Stimulated activated CD4-positive, alpha-beta T cell treated with anti-CD3 and anti-CD28 coated beads, Interleukin-12 subunit alpha, Interleukin-12 subunit beta, amount 100 ng/mL, for 24 hours (primary cell): Measurements from ENCODE around the gene SNTG2.

ENCODE experiments used
- DNase-seq, 2 experiments: peaks; one replicate each; pipeline ENCODE4 v3.0.0-alpha.2; 2020; ENCODE audit warnings: low read depth in 2 of 2

The SNTG2 gene

DNA sequence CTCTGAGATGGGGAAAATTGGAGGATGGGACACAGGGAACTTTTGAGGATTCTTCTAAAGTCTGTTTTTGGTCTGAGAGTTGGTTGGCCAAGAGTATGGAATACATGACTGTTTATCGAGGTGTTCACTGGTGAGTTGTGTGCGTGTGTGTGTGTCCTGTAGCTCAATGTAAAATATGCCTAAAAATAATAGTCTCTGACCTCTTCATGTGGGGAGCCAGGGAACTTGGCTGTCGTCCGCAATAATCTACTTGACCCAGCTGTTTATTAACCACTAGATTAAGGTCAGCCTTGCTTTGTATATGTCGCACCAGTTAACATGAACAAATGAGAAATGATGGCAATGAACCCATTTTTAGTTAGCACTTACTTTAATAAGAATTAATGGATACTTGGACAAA lies 285.2 kb downstream of the SNTG2 start:
- DNase-seq: no peak

DNA sequence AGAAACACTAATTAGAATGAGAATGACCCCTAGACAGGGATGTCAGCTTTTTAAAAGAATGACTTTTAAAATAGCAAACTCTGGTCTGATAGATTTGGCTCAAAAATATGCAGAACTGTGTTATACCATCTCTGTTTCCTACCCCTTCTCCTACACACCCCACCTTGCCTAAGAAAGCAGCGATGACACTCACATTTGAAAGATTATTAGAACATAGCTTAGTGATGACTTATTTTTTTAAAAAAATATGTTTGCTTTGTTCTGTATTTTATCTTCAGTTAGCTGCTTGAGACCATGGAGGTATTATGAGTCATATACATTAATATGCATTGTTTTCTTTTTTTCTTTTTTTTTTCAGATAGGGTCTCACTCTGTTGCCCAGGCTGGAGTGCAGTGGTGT lies 286.0 kb downstream of the SNTG2 start:
- no peak for DNase-seq

DNA sequence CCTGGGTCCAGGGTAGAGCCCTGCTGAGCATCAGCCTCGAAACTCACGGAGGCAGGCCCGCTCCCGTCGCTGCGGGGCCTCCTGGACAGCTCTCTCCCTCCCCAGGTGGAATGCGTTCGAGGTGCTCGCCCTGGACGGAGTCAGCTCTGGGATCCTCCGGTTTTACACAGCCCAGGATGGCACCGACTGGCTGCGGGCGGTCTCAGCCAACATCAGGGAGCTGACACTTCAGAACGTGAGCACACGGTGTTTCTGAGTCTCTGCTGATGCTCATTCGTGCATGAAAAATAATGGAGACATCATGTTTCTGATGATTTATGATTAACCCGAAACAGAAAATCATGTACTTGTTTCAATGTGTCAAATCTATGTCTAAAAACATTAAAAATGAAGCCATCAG lies 287.1 kb downstream of the SNTG2 start:
- DNase-seq: no peak

GRCh38 chr2:1238598-1239138 lies 288.0 kb downstream of the SNTG2 start:
- DNase-seq: no peak

DNA sequence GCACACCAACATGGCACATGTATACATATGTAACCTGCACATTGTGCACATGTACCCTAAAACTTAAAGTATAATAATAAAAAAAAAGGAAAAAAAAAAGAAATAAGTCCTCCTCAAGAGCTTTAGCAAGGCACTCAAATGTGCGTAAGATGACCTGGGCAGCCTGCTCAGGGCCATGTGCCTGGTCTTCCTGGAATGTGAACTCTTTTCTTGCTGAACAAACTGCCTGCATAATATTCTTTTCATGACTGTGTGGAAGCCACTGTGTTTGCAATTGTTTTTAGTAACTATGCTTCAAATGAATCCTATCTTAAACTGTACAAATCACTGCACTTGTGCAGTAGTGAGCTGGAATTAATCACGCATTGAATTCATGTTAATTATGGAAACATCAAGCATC lies 294.5 kb downstream of the SNTG2 start:
- no peak for DNase-seq

DNA sequence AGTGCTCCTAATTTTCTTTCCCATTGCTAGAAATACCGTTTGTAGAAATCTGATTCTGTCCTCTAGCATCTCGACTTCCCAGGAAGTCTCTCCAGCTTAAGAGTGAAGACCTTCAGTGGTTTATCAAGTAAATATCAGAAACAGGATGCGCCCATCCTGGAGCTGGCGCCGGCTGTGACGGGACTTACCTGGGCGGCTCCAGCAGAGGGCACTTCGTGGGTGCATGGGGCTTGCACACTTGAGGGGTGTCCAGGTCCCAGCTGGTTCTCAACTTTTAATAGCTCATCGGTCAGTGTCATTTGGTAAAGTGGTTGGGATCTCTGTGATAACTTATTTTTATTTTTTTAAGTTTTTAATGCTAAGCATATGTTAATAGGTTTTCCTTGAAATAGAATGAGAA lies 295.6 kb downstream of the SNTG2 start:
- DNase-seq: no peak

- no peak for DNase-seq
Measured at GRCh38 chr2:1246991-1247390, 296.3 kb downstream of the SNTG2 start.

GRCh38 chr2:1248187-1248586 lies 297.5 kb downstream of the SNTG2 start:
- DNase-seq: no peak

DNA sequence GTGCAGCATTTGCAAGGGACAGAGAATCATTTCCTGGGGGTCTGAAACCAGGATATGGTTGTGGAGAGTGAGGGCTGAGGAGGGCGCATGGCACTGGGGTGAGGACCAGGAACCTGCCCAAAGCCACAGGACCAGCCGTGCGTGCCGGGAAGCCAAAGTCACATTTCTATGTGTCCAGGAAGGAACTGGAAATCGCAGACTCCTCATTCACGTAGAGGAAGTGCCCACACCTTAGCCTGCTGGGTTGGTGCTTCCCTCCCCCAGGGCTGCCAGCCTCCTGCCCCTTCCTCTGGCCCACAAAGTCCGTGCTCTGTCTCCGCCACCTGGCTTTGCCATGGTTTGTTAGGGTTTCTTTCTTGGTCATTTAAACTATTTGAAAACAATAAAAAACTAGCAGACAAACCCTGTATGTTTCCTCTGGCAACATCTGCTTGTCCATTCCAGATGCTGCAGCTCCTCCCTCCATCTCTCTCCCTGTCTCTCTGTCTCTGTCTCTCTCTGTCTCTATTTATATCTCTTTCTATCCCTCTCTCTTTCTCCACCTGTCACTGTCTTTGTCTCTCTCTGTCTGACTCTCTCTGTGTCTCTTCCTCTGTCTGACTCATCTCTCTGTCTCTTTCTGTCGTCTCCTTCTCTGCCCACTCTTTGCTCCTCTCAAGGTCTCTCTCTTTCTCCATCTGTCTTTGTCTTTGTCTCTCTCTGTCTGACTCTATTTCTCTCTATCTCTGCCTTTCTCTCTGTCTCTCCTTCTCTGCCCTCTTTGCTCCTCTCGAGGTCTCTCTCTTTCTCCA lies 299.4 kb downstream of the SNTG2 start:
- no peak for DNase-seq

GRCh38 chr2:1251520-1251919 lies 300.9 kb downstream of the SNTG2 start:
- DNase-seq: no peak

DNA sequence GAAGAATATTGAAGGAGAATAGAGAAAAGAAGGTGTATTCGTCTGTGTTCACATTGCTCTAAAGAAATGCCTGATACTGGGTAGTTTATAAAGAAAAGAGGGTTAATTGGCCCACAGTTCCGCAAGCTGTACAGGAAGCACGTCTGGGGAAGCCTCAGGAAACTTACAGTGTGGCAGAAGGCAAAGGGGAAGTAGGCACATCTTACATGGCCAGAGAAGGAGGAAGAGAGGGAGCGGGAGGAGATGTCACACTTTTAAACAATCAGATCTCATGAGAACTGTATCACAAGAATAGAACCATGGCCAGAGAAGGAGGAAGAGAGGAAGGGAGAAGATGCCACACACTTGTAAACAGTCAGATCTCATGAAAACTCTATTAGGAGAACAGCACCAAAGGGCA lies 303.0 kb downstream of the SNTG2 start:
- no peak for DNase-seq

DNA sequence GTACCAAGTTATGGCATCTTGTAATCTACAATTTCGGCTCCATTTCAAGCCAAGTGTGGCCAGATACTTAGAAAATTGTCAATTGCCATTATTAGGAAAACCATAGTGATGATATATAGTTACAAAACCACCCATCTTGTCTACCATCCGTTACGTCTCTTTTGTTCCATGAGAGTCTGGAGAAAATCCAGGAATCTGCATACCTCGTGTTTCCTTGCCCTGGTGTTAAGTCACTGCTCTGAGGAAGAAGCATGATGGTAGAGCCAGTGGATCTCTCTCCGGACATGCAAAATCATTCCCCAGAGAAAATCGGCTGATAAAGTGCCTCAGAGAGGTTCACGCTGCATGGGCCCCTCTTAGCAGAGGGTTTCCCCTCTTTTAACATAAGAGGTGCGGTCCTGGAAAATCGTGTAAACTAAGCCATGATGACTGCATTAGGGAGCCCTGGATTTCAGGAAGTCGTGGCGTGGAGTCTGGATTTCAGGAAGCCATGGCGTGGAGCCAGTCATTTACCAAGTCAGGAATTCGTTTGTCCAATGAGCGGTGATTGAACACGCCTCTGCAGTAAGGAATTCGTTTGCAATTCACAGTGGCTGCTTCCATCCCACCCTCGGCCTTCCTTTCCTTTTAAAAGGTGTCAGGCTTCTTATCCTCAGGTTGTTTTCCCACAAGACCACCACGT lies 304.2 kb downstream of the SNTG2 start:
- no peak for DNase-seq

GRCh38 chr2:1256632-1257324 lies 306.1 kb downstream of the SNTG2 start:
- DNase-seq: no peak

DNA sequence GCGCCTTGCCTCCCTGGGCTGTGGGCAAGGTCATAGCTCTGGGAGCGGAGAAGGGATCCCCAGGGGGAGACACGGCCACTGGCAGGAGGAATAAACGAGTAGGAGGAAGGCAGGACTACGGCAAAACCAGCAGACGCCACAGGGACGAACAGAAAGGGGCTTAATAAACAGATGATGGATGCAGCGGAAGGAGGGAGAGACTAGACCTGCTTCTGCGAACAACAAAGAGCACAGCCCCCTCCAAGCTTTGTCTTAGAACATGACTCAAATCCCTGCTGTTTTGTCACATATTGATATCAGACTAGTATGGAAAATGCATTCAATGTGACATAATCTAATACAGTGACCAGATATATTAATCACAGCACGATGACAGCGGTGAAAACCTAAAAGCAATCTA lies 306.7 kb downstream of the SNTG2 start:
- DNase-seq: no peak

GRCh38 chr2:1259746-1260145 lies 309.1 kb downstream of the SNTG2 start:
- DNase-seq: no peak

- no peak for DNase-seq
Measured at GRCh38 chr2:1262609-1263008, 312.0 kb downstream of the SNTG2 start.

- DNase-seq: no peak
Measured at GRCh38 chr2:1265454-1265853, 314.8 kb downstream of the SNTG2 start.

DNA sequence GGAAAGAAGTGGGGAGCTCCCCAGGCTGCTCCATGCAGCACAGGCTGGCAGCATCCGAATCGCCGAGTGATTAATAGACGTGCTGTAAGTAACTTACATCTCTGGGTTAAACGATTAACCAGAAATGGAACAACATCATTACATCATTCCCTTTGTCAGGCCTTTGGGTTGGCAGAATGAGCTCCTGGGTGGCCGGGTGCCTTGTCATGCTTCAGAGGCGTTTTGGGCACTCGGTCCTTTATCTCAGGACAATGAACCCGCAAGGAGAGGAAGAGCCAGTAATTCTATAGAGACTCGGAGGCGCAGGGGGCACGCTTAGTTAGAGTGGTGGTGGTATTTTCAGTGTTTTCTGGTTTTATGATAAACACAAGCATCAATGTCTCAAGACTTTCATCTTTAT lies 315.7 kb downstream of the SNTG2 start:
- no peak for DNase-seq

DNA sequence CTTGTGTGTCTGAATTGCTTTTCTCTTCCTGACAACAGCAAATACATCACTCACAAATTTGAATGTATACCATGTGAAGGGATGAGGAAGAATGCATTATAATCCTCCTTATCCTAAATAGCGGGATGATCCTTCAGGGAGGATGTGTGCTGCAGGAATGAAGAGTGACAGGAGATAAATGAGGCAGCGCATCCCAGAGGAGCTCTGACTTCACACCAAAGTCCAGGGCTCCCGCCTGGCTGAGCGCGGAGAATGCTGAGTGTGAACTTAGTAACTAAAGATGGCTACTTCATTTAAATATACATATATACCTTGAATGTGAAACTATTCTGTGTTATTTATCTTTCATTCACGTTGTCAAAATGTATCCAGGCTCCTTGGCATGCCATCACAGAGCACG lies 317.4 kb downstream of the SNTG2 start:
- no peak for DNase-seq

- DNase-seq: no peak
Measured at GRCh38 chr2:1269812-1270211, 319.2 kb downstream of the SNTG2 start.

GRCh38 chr2:1272835-1273234 lies 322.2 kb downstream of the SNTG2 start:
- no peak for DNase-seq

GRCh38 chr2:1277634-1278033 lies 327.0 kb downstream of the SNTG2 start:
- no peak for DNase-seq

GRCh38 chr2:1278125-1278524 lies 327.5 kb downstream of the SNTG2 start:
- DNase-seq: no peak
